HG03196 (cell line): Measurements from ENCODE around the gene OTOP2.
"Not testable (repeated sequence)": the region's sequence is repeated elsewhere in the genome, so short reads cannot be mapped to it uniquely, and the experiment has no call there.

Experiments used
- ATAC-seq: cut with Tn5 transposase; IDR thresholded peaks from one replicate; pipeline ENCODE4 v1.9.1; 2021; ENCODE audit not compliant: unreplicated experiment

The OTOP2 gene

DNA sequence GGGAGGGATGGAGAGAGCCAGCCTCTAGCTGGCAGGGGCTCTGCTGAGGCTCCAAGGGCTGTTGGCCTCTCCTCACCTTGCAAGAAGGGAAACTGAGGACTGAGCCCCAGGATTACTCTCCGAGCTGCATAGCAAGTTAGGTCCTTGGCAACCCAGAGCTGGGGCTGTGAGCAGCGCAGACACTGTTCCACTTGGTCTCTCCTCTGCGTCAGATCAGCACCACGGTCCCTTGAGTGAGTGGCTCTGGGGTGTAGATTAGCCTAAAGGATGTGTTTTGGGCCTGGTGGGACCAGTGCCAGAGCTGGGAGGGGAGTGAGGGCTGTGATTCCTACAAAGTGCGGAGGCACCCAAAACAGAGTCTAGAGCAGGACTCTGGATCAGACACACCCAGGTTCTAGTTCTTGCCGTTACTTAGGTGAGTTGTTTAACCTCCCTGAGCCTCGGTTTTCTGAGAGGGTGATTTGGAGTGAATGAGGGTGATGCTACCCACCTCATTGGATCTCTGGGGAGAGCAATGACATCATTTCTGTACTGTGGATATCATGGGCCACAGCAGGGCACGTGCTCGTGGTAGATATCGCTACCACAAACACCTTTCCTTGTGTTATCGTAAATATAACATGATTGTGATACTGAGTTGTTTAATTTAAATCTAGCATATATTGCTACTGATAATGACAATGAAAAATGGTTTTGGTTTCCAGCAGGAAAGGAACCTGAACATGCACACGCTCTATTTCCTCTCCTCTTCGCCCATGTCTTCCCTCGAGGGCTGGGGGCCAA is 22.5 kb upstream of the OTOP2 start:
- no peak for ATAC-seq

DNA sequence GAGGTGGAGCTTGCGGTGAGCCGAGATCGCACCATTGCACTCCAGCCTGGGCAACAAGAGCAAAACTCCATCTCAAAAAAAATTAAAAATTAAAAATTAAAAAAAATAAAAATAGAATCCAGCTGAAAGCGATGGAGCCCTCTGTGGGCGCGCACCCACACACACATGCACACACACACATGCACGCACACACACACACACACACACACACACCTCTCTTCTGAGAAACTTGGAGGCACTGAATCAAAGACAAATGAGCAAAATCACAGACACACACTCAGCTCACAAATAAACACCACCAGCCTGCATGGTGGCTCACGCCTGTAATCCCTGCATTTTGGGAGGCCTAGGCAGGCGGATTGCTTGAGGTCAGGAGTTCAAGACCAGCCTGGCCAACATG is 21.0 kb upstream of the OTOP2 start:
- no peak for ATAC-seq

GRCh38 chr17:74903671-74904070 is 20.4 kb upstream of the OTOP2 start:
- no peak for ATAC-seq

- no peak for ATAC-seq
These were observed 19.2 kb upstream of the OTOP2 start for GRCh38 chr17:74904687-74905409.

GRCh38 chr17:74906214-74906793 is 17.8 kb upstream of the OTOP2 start:
- not testable (repeated sequence) for ATAC-seq

GRCh38 chr17:74907012-74907411 is 17.1 kb upstream of the OTOP2 start:
- no peak for ATAC-seq

- ATAC-seq, result not testable (repeated sequence)
These were observed 15.0 kb upstream of the OTOP2 start for GRCh38 chr17:74909097-74909496.

GRCh38 chr17:74911423-74911822 is 12.7 kb upstream of the OTOP2 start:
- ATAC-seq, result not testable (repeated sequence)

DNA sequence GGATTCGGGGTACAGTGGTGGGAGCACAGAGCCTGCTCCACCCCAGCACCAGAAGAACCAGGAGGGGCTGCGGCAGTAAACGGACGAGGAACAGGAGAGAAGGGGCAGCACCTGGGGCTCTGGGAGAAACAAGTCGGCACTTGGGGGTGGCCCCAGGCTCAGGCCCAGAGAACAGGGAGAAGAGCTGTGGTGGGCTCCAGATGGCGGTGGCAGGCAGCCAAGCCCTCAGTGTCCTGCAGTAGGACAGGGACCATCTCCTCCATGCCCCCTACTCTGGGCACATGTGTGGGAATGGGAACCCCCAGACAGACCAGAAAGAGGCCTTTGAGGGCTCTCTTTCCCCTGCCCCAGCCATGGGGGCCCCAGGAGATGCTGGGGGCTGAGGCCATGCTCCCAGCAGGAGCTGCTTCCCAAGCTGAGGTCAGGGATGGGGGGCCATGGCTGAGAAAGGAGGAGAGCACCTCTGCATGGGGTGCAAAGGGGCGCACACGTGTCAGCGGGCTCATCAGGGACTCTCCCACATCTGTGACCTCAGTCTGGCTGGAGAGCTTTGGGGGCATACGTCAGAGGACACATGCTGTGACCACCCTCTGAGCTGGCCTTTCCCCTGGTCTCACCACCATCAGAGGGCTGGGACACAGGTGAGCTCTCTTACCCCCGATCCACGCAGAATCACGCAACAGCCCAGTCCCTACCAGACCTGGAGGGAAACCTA is 7.8 kb upstream of the OTOP2 start:
- ATAC-seq, result no peak

- no peak for ATAC-seq
These were observed 7.2 kb upstream of the OTOP2 start for GRCh38 chr17:74916851-74917199.

DNA sequence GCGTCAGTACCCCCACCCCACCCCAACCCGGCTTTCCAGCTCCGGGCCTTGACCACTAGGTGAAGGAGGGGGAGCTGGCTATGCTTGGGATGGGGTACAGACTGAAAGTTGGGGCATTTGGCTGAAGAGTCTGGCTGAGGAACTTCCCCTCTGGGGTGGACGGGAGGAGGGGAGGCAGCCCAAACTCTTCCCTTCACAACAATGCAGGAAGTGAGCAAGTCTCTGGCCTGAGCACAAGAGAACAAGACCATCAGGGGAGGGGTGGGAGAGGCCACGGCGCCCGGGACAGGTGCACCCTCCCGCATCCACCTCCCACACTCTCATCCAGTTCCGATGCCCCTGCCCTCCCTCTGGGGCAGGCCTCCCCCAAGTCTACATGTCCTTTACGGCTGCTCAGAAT is 6.6 kb upstream of the OTOP2 start:
- ATAC-seq, result no peak

GRCh38 chr17:74918906-74919305 is 5.2 kb upstream of the OTOP2 start:
- no peak for ATAC-seq

DNA sequence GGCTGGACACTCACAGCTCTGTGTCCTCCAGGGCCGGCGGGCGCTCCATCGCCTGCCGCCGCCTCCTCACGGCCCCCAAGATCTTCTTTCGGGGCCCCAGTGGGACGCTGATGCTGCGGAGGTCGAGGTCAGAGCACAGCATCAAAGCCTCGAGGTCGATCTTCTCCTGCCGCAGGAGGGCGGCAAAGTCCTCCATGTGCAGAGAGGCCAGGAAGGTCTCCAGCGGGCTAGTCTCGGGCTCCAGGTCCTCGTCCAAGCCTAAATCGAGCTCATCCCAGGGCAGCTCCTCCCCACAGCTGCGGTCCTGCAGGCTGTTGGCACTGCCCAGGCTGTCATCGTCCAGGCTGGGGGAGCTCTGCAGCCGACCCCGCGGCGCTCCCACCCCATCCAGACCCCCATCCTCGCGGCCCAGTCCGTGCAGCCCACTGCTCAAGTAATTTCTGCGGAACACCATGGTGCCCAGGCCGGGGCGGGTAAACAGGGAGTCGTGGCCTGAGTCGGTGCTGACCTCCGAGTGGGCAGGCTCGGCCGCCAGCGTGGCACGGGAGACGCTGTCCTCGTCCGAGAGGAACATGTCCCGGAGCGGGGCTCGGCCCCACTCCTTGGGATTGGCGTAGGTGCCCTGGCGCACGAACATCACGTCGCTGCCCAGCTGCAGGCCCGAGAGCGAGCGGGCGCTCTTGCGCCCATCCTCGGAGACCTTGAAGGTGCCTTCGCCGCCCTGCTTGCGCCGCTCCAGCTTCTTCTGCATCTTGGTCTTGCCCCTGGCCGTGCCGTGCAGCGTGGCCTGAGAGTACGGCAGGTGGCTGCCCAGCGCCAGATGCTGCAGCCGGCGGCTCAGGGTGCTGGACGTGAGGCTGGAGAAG is 4.4 kb upstream of the OTOP2 start:
- ATAC-seq, result no peak

DNA sequence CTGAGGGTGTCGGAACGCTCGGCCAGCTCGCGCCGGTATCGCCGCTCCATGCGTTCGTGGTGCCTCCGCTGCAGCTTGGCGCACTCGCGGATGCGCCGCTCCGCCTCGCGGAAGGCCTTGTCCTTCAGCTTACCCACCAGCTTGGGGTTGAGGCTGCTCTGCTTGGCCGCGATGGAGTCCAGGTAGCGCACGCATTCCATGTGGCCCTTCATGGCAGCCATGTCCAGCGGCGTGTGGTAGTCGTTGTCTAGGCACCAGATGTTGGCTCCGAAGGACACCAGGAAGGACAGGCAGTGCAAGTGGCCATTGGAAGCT is 3.8 kb upstream of the OTOP2 start:
- no peak for ATAC-seq

DNA sequence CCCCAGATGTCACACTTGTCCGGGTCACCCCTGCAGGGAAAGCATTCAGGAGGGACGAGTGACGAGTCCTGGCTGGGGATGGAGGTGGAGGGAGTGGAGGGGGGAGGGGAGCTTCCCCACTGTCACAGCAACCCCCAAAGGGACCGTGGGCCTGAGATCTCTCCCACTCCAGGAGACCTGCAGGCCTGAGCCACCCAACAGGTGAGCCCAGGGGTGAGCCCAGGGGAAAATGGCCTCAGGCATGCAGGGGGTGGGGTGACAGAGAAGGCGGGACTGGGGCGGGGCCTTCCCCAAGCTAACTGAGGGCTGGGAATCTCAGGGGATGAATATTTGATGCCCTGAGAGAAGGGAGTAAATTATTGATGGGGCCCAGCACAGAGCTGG is 3.4 kb upstream of the OTOP2 start:
- no peak for ATAC-seq

GRCh38 chr17:74921026-74921681 is 2.9 kb upstream of the OTOP2 start:
- ATAC-seq, result no peak

- no peak for ATAC-seq
These were observed 2.3 kb upstream of the OTOP2 start for GRCh38 chr17:74921769-74922168.

GRCh38 chr17:74922172-74922571 is 1.9 kb upstream of the OTOP2 start:
- no peak for ATAC-seq

DNA sequence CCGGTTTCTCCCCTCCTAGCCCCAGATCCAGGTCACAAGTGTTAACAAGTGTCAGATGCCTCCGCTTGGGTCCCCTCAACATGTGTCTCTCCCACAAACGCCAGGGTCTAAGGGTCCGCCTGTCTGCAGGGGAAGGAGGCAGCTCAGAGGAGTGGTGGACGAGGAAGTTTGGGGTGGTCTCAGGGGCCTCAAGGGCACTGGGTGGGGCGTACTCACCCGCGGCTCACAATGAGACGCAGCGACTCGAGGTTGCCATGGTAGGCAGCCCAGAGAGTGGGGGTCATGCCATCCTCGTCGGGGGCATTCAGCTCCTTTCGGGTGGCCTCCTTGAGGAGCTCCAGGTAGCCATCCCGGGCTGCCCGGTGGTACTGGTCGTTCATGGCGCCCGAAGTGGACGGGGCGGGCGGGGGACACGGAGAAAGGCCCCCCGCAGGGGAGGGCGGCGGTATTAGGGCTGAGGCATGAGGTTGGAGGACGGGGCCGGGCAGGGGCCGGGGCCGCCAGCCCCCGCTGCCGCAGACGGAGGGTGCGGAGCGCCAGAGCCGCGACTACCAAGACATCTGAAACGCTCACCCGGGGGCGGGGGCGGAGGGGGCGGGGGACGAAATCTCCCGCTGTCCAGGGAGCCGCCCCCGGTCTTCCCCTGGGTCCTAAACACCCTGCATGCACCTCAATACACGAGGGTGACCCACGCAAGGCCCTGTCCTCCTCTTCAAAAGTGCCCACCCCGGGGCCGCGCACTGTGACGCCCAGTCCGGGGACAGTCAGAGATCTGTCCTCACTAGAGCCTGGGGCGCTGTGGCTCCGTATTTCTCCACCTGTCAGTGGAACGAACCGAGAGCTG is 1.2 kb upstream of the OTOP2 start, which contains the start of gene USH1G:
Gene USH1G (minus strand): TSS at position 562 of the 844 bp plus-strand sequence. CDS start 182 bp downstream, at position 380.
- no peak for ATAC-seq
